ENCODE results near the gene KCNJ4. TPM values are rescaled to one million over a fixed set of nuclear protein-coding genes. Genes with fewer than 3 reads are reported as not detected.

Gene KCNJ4
- total RNA-seq, 2 experiments from 2014 or later = not detected

GRCh38 chr22:38436629-38437395, 18.2 kb downstream of the KCNJ4 start:
- Mint-ChIP-seq H3K27ac (no peak overlapping the region), H3K27me3 (ENCODE audit: low read depth) (peaks cover 3% of the 10 kb centered on the region), H3K4me3 (no peak overlapping the region), H3K4me1 (ENCODE audit: low read depth) (no peaks in the 10 kb centered on the region), H3K36me3 (ENCODE audit: low read depth) (no peaks in the 10 kb centered on the region), H3K9me3 (ENCODE audit: insufficient read depth) (no peaks in the 10 kb centered on the region)
- DNase-seq (no peak), ATAC-seq (no peak)
- CTCF ChIA-PET = no interaction called here
- POLR2A ChIA-PET = no interaction called here

GRCh38 chr22:38435965-38436364, 19.0 kb downstream of the KCNJ4 start:
- ATAC-seq (no peak), DNase-seq (no peak)
- no peaks in the 10 kb centered on the region for H3K36me3 Mint-ChIP-seq (ENCODE audit: low read depth)
- H3K4me3 Mint-ChIP-seq = no peak overlapping the region
- POLR2A ChIA-PET = no interaction called here
- no peaks in the 10 kb centered on the region for H3K4me1 Mint-ChIP-seq (ENCODE audit: low read depth)
- H3K27ac Mint-ChIP-seq = no peak overlapping the region
- H3K27me3 Mint-ChIP-seq (ENCODE audit: low read depth) = peaks cover 3% of the 10 kb centered on the region
- CTCF ChIA-PET = no interaction called here
- no peaks in the 10 kb centered on the region for H3K9me3 Mint-ChIP-seq (ENCODE audit: insufficient read depth)

DNA sequence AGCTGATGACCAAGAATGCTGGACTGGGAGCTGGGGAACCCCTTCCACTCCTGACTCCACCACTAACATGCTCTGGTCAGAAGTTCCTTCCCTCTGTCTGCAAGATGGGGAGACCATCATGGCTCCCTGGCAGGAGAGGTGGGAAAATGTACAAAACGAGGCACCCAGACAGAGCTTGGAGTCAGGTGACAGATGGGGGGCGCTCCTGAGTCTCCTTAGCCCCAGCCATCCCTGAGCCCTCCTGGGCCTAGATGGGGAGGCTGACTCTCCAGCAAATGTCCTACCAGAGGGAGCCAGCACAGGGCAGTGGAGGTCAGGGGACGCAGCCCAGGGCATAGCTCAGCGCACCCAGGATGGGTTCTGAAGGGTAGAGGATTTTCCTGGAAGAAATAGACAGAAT, 20.0 kb downstream of the KCNJ4 start:
- Mint-ChIP-seq H3K4me3 (no peak overlapping the region), H3K27me3 (ENCODE audit: low read depth) (no peaks in the 10 kb centered on the region), H3K36me3 (ENCODE audit: low read depth) (no peaks in the 10 kb centered on the region), H3K27ac (no peak overlapping the region), H3K4me1 (ENCODE audit: low read depth) (no peaks in the 10 kb centered on the region), H3K9me3 (ENCODE audit: insufficient read depth) (no peaks in the 10 kb centered on the region)
- CTCF ChIA-PET = no interaction called here
- POLR2A ChIA-PET = no interaction called here
- DNase-seq (no peak), ATAC-seq (no peak)

DNA sequence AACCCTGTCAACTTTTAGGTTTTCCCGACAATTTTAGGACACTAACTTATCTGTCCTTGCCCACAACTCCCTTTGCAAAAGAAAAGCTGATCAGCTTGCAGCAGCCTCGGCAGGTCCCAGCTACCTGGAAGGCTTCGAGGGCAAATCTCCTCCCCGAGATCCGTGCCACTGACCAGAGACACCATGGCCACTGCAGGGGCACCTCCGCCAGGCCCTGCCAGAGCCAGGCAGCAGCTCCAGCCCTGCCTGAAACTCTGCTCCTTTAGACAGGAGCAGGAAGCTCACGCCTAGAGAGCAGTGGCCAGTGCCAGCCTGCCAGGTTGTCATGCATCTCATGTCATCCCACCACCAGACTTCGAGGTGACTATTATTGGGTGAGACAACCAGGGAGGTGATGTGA, 21.1 kb downstream of the KCNJ4 start:
- POLR2A ChIA-PET = interaction anchor here (1.2 kb wide), 1 partner anchor 48 kb away, joined by 3 read pairs; no protein-coding TSS in a partner anchor

GRCh38 chr22:38432264-38432663, 22.7 kb downstream of the KCNJ4 start:
- no peaks in the 10 kb centered on the region for H3K36me3 Mint-ChIP-seq (ENCODE audit: low read depth)
- ChIA-PET POLR2A (no interaction called here), CTCF (no interaction called here)
- H3K27me3 Mint-ChIP-seq (ENCODE audit: low read depth) = no peaks in the 10 kb centered on the region
- no peak overlapping the region for H3K4me3 Mint-ChIP-seq
- no peak for ATAC-seq
- H3K4me1 Mint-ChIP-seq (ENCODE audit: low read depth) = no peaks in the 10 kb centered on the region
- no peak for DNase-seq
- no peaks in the 10 kb centered on the region for H3K9me3 Mint-ChIP-seq (ENCODE audit: insufficient read depth)
- no peak overlapping the region for H3K27ac Mint-ChIP-seq

More for the DNA sequence above, 21.1 kb downstream of the KCNJ4 start:
- Mint-ChIP-seq H3K27ac (no peak overlapping the region), H3K9me3 (ENCODE audit: insufficient read depth) (no peaks in the 10 kb centered on the region), H3K4me3 (no peak overlapping the region), H3K27me3 (ENCODE audit: low read depth) (no peaks in the 10 kb centered on the region), H3K36me3 (ENCODE audit: low read depth) (no peaks in the 10 kb centered on the region), H3K4me1 (ENCODE audit: low read depth) (no peaks in the 10 kb centered on the region)
- ATAC-seq (no peak), DNase-seq (no peak)
- CTCF ChIA-PET = interaction anchor here (1.4 kb wide), 1 partner anchor 89 kb away, joined by 3 read pairs; no protein-coding TSS in a partner anchor

- ATAC-seq = no peak
- no peak for DNase-seq
- no peak overlapping the region for H3K4me3 Mint-ChIP-seq
- no peak overlapping the region for H3K27ac Mint-ChIP-seq
- no peaks in the 10 kb centered on the region for H3K36me3 Mint-ChIP-seq (ENCODE audit: low read depth)
- H3K4me1 Mint-ChIP-seq (ENCODE audit: low read depth) = no peaks in the 10 kb centered on the region
- CTCF ChIA-PET = interaction anchor here (0.6 kb wide), 1 partner anchor 141 kb away, joined by 3 read pairs; no protein-coding TSS in a partner anchor
- no peaks in the 10 kb centered on the region for H3K9me3 Mint-ChIP-seq (ENCODE audit: insufficient read depth)
- H3K27me3 Mint-ChIP-seq (ENCODE audit: low read depth) = no peaks in the 10 kb centered on the region
- POLR2A ChIA-PET = no interaction called here
These were observed 23.6 kb downstream of the KCNJ4 start for GRCh38 chr22:38431266-38432010.

DNA sequence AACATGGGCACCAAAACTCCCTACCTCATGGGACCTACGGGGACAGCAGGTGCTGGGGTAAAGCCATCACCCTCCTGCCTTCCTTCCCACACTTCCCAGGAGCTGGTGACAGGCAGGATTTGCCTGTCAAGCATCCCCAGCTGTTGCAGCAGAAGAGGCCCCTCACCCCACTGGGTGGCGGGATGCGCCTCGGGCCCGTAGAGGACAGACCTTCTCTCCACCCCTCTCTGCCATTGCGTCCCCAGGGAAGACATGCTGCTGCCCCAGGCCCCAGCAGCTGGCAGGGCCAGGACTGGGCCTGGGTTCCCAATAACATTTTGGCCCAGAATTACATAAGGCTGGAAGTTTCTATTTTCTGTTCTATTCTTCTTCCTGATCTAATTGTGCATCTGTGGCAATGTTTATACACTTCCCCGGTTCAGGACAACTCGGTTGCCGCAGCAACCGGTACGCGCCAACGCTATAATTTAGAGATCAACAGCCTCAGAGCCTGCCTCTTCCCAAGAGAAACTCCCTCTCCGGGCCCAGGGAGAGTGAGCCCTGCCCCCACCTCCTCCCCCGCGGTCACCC, 25.4 kb downstream of the KCNJ4 start:
- ChIA-PET CTCF (interaction anchor here (1.6 kb wide), 1 partner anchor 16 kb away, joined by 6 read pairs; no protein-coding TSS in a partner anchor), POLR2A (no interaction called here)
- H3K36me3 Mint-ChIP-seq (ENCODE audit: low read depth) = no peaks in the 10 kb centered on the region
- H3K4me3 Mint-ChIP-seq = no peak overlapping the region
- no peaks in the 10 kb centered on the region for H3K27me3 Mint-ChIP-seq (ENCODE audit: low read depth)
- no peaks in the 10 kb centered on the region for H3K4me1 Mint-ChIP-seq (ENCODE audit: low read depth)
- H3K9me3 Mint-ChIP-seq (ENCODE audit: insufficient read depth) = no peaks in the 10 kb centered on the region
- no peak for DNase-seq
- no peak overlapping the region for H3K27ac Mint-ChIP-seq
- no peak for ATAC-seq

- H3K36me3 Mint-ChIP-seq (ENCODE audit: low read depth) = no peaks in the 10 kb centered on the region
- ChIA-PET CTCF (interaction anchor here (1.6 kb wide), 1 partner anchor 15 kb away, joined by 6 read pairs; no protein-coding TSS in a partner anchor), POLR2A (no interaction called here)
- H3K27ac Mint-ChIP-seq = no peak overlapping the region
- ATAC-seq (no peak), DNase-seq (no peak)
- no peaks in the 10 kb centered on the region for H3K9me3 Mint-ChIP-seq (ENCODE audit: insufficient read depth)
- no peaks in the 10 kb centered on the region for H3K4me1 Mint-ChIP-seq (ENCODE audit: low read depth)
- no peaks in the 10 kb centered on the region for H3K27me3 Mint-ChIP-seq (ENCODE audit: low read depth)
- no peak overlapping the region for H3K4me3 Mint-ChIP-seq
These were observed 26.3 kb downstream of the KCNJ4 start for GRCh38 chr22:38428714-38429113.

DNA sequence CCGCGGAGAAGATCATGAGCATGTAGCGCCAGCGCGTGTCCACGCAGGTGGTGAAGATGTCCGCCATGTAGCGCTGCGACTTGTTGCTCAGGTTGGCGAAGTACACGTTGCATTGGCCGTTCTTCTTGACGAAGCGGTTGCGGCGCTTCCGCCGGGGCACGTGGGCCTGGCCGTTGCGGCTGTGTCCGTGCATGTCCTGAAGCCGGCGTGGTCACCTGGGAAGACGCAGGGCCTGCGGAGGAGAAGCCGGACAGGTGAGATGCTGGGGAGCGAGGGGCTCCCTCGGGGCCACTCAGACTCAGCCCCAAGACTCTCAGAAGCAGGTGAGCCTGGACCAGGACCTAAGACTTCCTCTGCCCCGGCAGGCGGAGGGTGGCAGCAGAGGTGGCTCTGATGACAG, 27.1 kb downstream of the KCNJ4 start:
- ChIA-PET POLR2A (no interaction called here), CTCF (interaction anchor here (1.6 kb wide), 1 partner anchor 14 kb away, joined by 6 read pairs; no protein-coding TSS in a partner anchor)
- ATAC-seq (no peak), DNase-seq (no peak)
- no peak overlapping the region for H3K4me3 Mint-ChIP-seq
- no peaks in the 10 kb centered on the region for H3K36me3 Mint-ChIP-seq (ENCODE audit: low read depth)
- H3K27ac Mint-ChIP-seq = no peak overlapping the region
- H3K4me1 Mint-ChIP-seq (ENCODE audit: low read depth) = no peaks in the 10 kb centered on the region
- no peaks in the 10 kb centered on the region for H3K9me3 Mint-ChIP-seq (ENCODE audit: insufficient read depth)
- H3K27me3 Mint-ChIP-seq (ENCODE audit: low read depth) = no peaks in the 10 kb centered on the region

- Mint-ChIP-seq H3K27me3 (ENCODE audit: low read depth) (no peaks in the 10 kb centered on the region), H3K4me3 (no peak overlapping the region), H3K4me1 (ENCODE audit: low read depth) (no peaks in the 10 kb centered on the region), H3K36me3 (ENCODE audit: low read depth) (no peaks in the 10 kb centered on the region), H3K9me3 (ENCODE audit: insufficient read depth) (no peaks in the 10 kb centered on the region), H3K27ac (no peak overlapping the region)
- ChIA-PET POLR2A (no interaction called here), CTCF (no interaction called here)
- DNase-seq (no peak), ATAC-seq (no peak)
These were observed 27.5 kb downstream of the KCNJ4 start for GRCh38 chr22:38427465-38427864.

DNA sequence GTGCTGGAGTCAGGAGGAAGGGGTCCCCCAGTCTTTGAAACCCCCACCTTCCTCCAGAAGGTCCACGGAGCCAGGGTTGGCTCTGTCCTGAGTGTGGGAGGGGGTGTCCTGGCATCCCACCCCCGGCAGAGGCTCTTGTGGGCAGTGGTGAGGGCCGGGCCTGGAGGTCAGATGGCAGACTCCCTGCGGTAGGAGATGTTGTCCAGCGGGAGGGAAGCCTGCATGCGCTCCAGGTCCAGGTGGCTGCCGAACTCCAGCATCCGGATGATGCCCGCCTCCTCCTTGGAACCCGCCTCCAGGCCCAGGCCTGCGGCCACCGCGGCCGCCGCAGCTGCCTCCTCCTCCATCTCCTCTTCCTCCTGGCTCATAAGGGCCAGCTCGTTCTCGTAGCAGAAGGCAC, 28.4 kb downstream of the KCNJ4 start:
- H3K27ac Mint-ChIP-seq = no peak overlapping the region
- no peaks in the 10 kb centered on the region for H3K4me1 Mint-ChIP-seq (ENCODE audit: low read depth)
- ChIA-PET CTCF (no interaction called here), POLR2A (no interaction called here)
- no peaks in the 10 kb centered on the region for H3K36me3 Mint-ChIP-seq (ENCODE audit: low read depth)
- ATAC-seq = no peak
- no peaks in the 10 kb centered on the region for H3K9me3 Mint-ChIP-seq (ENCODE audit: insufficient read depth)
- no peak overlapping the region for H3K4me3 Mint-ChIP-seq
- DNase-seq = no peak
- H3K27me3 Mint-ChIP-seq (ENCODE audit: low read depth) = no peaks in the 10 kb centered on the region

GRCh38 chr22:38424525-38425080, 30.4 kb downstream of the KCNJ4 start:
- Mint-ChIP-seq H3K4me1 (ENCODE audit: low read depth) (no peaks in the 10 kb centered on the region), H3K4me3 (no peak overlapping the region), H3K9me3 (ENCODE audit: insufficient read depth) (no peaks in the 10 kb centered on the region), H3K36me3 (ENCODE audit: low read depth) (no peaks in the 10 kb centered on the region), H3K27ac (no peak overlapping the region), H3K27me3 (ENCODE audit: low read depth) (no peaks in the 10 kb centered on the region)
- CTCF ChIA-PET = interaction anchor here (0.8 kb wide), 1 partner anchor 11 kb away, joined by 3 read pairs; no protein-coding TSS in a partner anchor
- ATAC-seq (no peak), DNase-seq (no peak)
- POLR2A ChIA-PET = no interaction called here
